ENCODE data around the gene ARAP3.
A peak's percentile ranks its signal among the peaks of the same experiment; 100 is the strongest.

The ARAP3 gene

GRCh38 chr5:141696431-141696830 lies 14.4 kb upstream of the ARAP3 start:
- no peak for DNase-seq

DNA sequence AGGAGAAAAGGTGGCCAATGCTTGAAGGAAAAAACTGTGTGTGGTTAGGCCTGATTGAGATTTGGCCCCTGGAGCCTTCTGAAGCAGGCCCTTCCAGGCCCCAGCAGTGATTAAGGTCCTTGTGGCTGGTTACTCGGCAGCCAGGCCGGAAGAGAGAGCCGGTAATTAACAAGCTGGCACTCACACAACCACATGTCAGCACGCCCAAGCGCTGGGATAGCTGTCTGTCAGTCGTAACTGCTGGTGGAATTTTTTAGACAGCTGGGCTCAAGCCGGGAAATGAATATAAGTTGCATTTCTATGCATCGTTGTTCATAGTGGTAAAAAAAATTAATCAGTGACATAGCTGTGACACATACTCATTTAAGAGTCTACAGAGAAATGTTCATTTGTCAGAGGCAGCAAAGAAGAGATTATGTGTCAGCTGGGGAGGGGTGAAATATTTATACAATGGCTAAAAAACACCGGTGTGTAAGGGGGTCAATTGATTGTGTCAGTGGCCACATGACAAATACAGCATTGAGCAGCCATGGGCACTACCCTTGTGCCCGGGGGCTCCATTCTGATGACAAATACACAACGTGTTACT lies 13.7 kb upstream of the ARAP3 start:
- DNase-seq = no peak

- DNase-seq = no peak
These were observed 12.4 kb upstream of the ARAP3 start for GRCh38 chr5:141694479-141694878.

GRCh38 chr5:141692919-141693725 lies 11.1 kb upstream of the ARAP3 start:
- peak; percentile 81 to 86 for DNase-seq

DNA sequence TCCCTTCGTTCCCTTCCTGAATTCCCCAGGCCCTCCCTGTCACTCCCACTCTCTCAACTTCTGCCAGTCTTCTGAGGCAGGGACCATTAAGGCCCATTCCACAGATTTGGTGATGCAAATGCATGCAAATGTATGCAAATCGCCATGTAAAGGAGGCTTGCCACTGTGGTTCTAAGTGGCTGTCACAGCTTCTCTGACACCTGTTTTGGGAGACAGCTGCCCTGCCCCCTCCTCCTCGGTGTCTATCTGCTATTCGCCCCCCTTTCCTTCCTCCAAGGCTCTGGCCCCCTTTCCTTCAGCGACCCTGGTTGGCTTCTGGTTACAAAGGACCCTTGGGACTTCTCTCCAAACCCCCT lies 10.5 kb upstream of the ARAP3 start:
- DNase-seq = no peak

DNA sequence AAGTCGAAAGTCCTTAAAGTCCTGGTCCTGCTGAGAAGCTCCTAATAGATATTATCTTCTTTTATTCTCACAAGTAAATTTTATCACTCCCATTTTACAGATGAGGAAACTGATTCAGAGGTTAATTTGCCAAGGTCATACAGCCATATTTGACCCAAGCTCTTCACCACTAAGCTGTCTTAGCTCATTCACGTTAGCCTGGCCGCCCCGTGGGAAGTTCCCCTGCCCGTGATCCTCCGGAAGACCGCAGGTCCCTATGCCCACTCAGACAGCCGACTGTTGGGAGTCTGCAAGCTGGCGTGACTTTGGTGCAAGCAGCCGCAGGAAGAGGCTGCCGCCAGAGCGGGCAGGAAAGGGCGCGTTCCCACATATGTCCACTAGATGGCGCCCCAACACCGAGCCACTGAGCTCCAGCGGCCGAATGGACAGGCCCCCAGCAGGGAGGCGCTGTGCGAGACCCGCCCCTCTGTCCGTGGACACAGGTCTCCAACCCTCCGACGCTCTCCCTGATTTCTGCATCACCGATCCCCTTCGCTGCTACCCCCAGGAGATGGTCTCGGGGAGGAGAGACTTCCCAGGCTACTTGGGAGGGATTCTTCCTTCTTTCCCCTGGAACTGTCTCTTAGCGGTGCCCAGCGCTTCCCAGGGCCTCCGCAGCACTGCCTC lies 10.0 kb upstream of the ARAP3 start:
- DNase-seq = peak; percentile 74 to 87

GRCh38 chr5:141691286-141691866 lies 9.3 kb upstream of the ARAP3 start:
- no peak for DNase-seq

DNA sequence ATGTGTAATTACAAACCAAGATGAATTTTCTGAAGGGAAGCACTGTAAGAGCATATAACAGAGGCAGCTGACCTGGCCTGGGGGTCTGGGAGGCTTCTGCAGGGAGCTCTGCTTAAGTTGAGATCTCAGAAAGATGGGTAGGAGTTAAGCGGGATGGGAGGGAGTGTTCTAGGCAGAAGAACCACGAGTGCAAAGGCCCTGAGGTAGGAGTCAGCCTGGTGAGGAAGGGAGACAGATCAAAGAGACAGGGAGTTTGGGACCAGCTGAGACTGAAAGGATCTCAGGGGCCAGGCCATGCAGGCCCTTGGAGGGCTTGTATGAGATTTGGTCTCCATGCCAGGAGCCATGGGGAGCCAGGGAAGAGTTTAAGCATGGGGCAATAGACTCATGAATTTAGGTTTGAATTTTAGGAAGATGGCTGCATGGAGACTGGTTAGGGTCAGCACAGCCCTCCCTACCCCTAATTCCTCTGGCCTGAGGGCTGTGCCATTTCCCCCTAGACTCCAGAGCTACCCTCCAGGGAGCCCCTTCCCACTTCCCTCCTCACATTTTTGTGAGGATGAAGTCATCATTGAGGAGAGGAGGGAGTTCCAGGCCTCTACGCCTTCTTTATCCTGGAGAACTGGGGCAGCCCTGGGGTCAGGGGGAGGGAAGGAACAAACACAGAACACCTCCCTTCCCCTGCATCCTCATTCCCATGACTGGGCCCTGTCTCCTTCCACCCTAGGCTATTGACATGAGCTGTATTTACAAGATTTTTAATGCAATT lies 4.8 kb upstream of the ARAP3 start:
- DNase-seq = no peak

DNA sequence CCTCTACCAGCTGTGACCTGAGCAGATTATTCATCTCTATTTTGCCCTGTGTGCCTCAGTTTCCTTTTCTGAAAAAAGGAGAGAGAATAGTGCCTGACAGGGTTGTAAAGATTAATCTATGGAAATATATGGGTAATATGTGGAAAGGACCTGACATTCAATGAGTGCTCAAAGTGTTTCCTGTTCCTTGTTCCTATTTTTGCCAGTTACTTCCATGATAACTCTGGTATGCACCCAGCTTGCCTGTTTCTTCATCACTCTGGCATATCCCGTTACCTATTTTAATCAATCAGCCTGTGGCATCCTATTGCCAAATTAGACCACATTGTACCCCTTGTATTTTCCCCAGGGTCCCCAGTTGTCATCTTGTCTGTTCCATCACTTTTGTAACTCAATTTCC lies 3.6 kb upstream of the ARAP3 start:
- no peak for DNase-seq

GRCh38 chr5:141683596-141684141 lies 1.6 kb upstream of the ARAP3 start:
- no peak for DNase-seq

GRCh38 chr5:141681295-141681694 lies 735 bp downstream of the ARAP3 start:
- no peak for DNase-seq

DNA sequence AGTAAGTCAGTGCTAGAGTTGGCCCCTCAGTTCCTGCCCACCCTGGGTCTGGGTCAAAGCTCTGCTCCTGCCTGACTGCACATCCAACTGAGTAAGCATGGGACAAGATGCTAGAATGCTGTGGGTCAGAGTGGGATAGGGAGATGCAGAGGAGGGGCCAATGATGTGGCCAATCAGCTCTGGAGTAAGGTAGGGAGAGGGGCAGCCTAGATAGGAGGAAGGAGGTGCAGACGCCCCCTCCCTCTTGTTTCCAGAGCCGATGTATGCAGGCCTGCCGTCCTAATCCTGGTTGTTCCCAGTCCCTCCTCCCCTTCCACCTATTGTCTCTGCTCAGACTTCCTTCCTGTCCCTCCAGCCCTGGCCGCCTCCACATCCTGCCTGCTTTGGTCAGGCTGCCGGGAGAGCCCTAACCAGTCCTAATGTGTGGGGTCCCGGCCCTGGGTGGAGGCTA lies 1.3 kb downstream of the ARAP3 start:
- DNase-seq = no peak

DNA sequence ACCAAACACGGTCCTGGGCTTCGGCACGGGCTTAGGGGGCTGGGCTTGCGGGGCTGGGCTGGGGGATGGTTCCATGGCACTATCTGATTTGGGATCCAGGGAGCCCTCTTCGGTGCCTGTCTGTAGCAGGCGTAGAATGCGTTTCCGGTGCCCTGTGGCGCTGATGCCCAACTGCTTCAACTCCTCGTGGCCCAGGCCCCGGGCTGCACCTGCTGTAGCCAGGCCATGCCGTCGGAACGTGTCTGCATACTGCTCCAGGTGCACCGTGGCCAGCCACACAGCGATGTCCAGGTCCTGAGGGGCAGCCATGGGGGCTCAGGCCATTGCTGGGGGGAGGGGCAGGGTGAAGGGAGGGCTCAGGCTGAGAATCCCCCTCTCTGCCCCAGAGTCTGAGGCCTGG lies 1.9 kb downstream of the ARAP3 start:
- no peak for DNase-seq

- DNase-seq = no peak
These were observed 4.6 kb downstream of the ARAP3 start for GRCh38 chr5:141677415-141677814.

- DNase-seq = no peak
These were observed 6.4 kb downstream of the ARAP3 start for GRCh38 chr5:141675672-141676071.

- no peak for DNase-seq
These were observed 7.3 kb downstream of the ARAP3 start for GRCh38 chr5:141674747-141675146.

DNA sequence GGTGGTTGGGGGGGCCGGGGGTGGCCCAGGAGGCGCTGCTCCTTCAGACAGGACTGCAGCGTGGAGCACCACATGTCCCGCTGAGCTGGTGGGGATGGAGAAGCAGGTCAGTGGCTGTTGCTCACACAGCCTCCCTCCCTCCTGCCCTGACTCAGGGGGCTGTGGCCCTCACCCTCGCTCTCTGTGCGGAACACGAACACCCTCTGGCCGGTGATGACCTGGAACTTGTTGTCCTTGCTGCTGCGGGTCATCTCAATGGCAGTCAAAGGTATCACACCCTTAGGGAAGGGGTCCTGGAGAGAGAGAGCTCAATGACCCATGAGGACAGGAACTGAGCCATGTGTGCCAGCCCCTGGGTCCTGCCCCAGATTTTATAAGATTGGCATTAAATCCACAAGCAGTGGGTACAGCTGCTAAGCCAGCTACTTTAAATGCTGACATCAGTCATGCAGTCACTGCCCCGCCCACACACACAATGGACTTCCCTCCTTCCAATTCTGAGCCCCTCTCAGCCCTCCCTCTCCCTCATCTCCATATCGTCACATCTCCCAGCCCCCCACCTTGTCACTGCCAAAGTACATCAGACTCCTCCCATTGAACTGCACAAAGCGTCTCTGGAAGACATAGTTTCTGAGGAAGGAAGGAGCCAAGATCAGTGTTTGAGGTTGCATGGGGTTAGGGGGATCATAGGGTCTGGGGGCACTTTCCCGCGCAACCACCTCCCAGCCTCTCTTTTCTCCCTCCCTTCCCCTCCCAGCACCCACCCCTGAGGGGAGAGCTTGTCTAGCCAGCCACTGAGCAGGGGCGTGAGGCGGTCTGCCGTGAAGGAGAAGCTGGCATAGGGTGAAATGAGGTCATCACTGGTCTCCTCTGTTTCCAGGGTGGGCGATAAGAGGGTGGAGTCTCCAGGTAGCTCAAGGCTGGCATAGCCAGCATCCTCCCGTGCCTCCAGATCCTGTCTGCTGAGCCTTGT lies 8.9 kb downstream of the ARAP3 start:
- DNase-seq = no peak

GRCh38 chr5:141672071-141672840 lies 9.8 kb downstream of the ARAP3 start:
- no peak for DNase-seq

GRCh38 chr5:141669520-141669919 lies 12.5 kb downstream of the ARAP3 start:
- DNase-seq = no peak

DNA sequence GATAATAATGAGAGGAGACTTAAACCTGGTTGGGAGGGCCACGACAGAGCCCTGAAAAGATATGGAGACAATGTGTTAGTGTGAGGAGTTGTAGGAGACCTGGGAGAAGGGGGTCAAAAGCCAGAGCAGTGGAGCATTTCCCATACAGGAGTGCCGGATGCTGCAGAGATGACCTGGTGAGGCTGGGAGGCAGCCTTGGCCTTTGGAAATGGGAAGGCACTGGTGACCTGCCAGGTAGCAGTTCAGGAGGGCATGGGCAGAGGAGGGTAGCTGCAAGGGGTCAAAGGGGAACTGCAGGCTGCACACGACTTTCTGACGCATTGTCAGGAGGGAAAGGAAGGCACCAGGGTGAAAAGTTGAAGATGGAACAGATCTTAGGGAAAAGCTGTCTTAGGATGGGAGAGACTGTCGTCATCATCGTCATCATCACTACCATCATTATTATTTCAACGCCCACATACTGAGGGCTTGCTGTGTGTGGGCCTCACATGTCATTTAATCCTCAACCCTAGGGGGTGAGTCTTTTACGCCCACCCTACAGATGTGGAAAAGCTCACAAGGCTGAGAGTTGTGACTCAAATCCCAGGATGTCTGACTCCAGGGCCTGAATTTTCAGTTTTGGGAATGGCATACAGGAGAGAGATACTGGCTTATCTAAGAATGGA lies 13.3 kb downstream of the ARAP3 start:
- no peak for DNase-seq

All from activated CD4-positive, alpha-beta T cell treated with anti-CD3 and anti-CD28 coated beads for 4 hours (primary cell).